ENCODE results near the gene ZFHX2.
A peak's percentile ranks its signal among the peaks of the same experiment; 100 is the strongest.

ZFHX2 gene

DNA sequence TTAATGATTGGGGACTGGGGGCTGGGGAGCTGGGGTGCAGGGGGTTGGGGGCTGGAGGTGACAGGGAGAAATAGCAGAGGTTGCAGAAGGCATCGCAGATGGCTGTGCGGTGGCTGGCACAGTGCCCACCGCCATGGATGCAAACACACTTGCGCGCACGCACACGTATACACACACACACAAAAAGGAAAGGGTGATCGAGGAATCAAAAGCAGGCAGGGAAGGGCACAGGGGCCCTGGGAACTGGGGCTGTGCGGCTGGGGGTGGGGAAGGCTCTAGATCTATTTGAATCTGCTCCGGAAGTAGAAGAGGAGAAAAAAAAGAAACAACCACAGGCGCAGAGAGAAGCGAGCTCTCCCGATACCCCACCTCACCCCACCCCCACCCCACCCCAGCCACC, 39.4 kb downstream of the ZFHX2 start:
- TF ChIP-seq CTCF (IDR thresholded peaks at IDR 0.05; ENCODE audit: borderline replicate concordance, insufficient read depth, low read depth, low read length) = no peak
- H3K4me3 ChIP-seq (ENCODE audit: low read depth, low read length) = no peak overlapping the region

GRCh38 chr14:23494223-23494622, 57.3 kb downstream of the ZFHX2 start:
- no peak for TF ChIP-seq CTCF (IDR thresholded peaks at IDR 0.05; ENCODE audit: borderline replicate concordance, insufficient read depth, low read depth, low read length)
- H3K4me3 ChIP-seq (ENCODE audit: low read depth, low read length) = no peak overlapping the region

GRCh38 chr14:23492618-23493272, 58.8 kb downstream of the ZFHX2 start:
- H3K4me3 ChIP-seq (ENCODE audit: low read depth, low read length) = no peak overlapping the region
- TF ChIP-seq CTCF (IDR thresholded peaks at IDR 0.05; ENCODE audit: borderline replicate concordance, insufficient read depth, low read depth, low read length) = no peak

GRCh38 chr14:23487216-23487615, 64.3 kb downstream of the ZFHX2 start:
- no peak overlapping the region for H3K4me3 ChIP-seq (ENCODE audit: low read depth, low read length)
- no peak for TF ChIP-seq CTCF (IDR thresholded peaks at IDR 0.05; ENCODE audit: borderline replicate concordance, insufficient read depth, low read depth, low read length)

GRCh38 chr14:23486036-23486435, 65.5 kb downstream of the ZFHX2 start:
- H3K4me3 ChIP-seq (ENCODE audit: low read depth, low read length) = no peak overlapping the region
- no peak for TF ChIP-seq CTCF (IDR thresholded peaks at IDR 0.05; ENCODE audit: borderline replicate concordance, insufficient read depth, low read depth, low read length)

DNA sequence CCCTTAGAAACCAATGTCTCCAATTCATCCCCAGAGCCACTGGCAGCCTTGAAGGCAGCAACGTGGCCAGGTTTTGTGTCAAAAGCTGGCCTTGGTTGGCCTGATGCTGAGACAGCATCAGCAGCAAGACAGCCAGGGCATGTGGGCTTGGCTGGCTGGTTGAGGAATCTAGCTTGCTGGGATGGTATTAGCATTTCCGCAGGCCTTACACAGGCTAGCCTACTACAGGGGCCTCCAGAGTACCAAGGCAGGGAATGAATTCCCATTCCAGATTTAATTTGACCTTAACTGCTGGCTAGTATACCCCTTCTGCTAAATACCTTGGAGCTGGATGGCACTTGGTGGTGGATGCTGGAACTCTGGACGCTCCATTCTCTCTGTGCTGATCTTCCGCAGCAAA, 66.2 kb downstream of the ZFHX2 start:
- H3K4me3 ChIP-seq (ENCODE audit: low read depth, low read length) = no peak overlapping the region
- no peak for TF ChIP-seq CTCF (IDR thresholded peaks at IDR 0.05; ENCODE audit: borderline replicate concordance, insufficient read depth, low read depth, low read length)

- H3K4me3 ChIP-seq (ENCODE audit: low read depth, low read length) = no peak overlapping the region
- peak; percentile 62 for TF ChIP-seq CTCF (IDR thresholded peaks at IDR 0.05; ENCODE audit: borderline replicate concordance, insufficient read depth, low read depth, low read length)
Observed at GRCh38 chr14:23483236-23483854, 68.2 kb downstream of the ZFHX2 start.
